Right lung (tissue), 5 donors: ENCODE data around the gene MBD2. TPM values are rescaled to one million over a fixed set of nuclear protein-coding genes. Genes with fewer than 3 reads are reported as not detected.
"Not testable (repeated sequence)": the region's sequence is repeated elsewhere in the genome, so short reads cannot be mapped to it uniquely, and the experiment has no call there.

Experiments
- DNase-seq, 2 donors: peaks; one replicate each; pipeline ENCODE4 v3.0.0-alpha.2; 2013
- polyA plus RNA-seq, 5 donors: library from polyadenylated mRNA; unstranded; fragments of 120-200 nt; gene quantifications; one replicate each; pipeline versions ENCODE4 v1.2.1 to v1.2.3, GENCODE V29; 2013; ENCODE audit warnings: inconsistent platforms in 1 of 5, low replicate concordance in 1 of 5; ENCODE audit not compliant: insufficient read length in 5 of 5, insufficient read depth in 1 of 5

The MBD2 gene
- polyA plus RNA-seq, 5 donors: 65.4 to 86.9 (median 74.2) TPM

DNA sequence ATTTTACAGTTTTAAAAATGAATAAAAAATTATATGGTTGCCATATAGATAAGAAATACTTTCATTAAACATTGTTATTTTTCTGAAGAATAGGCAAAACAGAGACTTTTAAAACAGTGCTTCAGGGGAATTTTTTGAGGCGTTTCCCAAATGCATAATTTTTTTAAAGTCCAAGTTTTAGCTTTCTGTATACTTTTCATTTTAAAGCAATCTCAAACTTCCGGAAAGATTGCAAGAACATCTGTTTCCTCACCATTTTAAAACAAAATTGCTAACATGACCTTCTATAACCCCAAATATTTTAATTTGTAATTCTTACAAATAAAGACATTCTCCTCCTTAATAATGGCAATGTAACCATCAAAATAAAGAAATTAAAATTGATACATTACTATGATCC is 15.1 kb upstream of the MBD2 start:
- no peak for DNase-seq

DNA sequence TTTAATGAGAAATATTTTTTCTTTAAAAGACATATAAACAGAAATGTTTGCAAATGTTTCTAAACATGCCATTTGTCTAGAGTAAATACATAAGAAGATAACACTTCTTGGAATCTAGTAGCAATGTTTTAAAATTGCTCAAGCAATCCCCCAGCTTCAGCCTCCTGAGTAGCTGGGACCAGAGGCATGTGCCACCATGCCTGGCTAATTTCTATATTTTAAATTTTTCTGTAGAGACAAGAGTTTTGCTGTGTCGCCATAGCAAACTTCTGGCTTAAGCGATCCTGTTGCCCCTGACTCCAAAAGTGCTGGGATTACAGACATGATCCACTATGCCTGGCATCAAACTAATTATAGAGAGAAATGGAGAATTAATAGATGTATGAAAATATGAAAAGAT is 14.6 kb upstream of the MBD2 start:
- DNase-seq: no peak

DNA sequence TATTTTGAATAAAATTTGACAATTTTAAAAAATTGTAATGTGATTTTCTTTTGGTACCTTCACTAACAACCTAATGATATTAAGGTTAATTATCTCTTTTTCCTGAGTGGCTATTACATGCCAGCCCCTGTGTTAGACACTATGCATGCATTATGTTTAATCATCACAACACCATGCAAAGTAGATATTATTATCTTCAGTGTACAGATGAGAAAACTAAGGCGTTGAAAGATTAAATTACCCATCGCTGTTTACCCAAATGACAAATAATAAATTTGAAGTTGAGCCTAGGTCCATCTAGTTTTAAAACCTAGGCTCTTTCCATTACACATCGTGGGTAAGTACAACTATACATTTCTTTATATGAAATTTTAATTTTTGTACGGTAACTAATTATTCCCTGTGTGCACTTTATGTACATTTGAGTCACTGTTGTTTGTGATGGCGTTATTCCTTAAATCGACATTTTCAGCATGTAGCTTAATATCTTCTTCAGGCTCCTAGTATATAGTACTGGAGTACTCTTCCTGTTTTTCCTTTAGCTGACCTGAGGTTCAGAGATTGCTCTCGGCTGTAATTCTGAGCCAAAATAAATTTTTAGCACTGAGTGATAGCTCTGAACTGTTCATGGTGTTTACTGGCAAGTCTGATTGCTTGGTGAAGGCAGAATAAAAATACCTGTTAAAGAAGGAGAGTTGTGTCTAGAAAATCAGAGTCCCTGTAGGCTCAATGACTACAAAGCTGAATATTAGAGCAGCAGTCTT is 13.9 kb upstream of the MBD2 start:
- DNase-seq: no peak

DNA sequence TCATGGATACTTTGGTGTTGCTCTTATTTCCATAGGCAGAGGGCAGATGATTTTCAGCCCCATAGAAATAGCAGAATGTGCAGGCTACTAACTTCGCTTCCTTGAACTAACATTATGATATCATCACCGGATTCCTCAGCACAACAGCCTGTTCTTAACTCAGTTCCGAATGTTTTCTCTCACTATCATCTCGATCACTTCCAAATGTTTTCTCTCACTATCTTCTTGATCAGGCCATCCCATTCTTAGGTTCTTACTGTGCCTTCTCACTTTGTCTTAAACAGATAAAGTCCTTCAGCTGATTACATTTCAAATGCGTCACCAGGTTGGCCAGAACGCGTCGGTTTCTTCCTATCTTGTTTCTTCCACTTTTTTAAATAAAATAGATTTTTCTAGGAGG is 11.4 kb upstream of the MBD2 start:
- no peak for DNase-seq

DNA sequence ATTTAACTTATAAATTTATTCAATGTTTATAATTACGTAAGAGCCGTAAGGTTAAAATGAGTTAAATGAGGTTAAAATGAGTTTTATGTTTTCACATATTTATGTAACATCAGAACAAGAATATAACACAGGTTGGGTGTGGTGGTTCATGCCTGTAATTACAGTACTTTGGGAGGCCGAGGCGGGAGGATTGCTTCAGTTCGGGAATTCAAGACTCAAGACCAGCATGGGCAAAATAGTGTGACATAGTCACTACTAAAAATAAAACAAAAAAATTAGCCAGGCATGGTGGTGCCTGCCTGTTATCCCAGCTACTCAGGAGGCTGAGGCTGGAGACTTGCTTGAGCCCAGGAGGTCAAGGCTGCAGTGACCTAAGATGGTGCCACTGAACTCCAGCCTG is 9.3 kb upstream of the MBD2 start:
- DNase-seq: no peak

DNA sequence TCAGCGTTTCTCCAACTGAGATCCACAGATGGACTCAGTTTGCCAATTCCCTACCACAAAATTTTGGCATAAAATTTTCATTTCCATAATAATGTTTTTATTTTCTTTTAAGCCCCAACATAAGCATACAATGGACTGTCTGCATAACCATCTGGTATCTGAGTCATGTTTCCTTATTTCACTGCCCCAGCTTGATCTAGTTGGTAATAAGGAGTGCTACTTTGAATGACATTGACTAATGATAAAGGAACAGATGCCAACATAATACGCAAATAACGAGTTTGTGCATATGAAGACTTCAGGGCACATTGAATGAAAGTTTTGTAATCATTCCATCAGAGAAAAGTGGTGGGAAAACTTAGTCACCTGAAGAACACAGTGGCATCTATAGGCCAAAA is 8.8 kb upstream of the MBD2 start:
- DNase-seq: no peak

DNA sequence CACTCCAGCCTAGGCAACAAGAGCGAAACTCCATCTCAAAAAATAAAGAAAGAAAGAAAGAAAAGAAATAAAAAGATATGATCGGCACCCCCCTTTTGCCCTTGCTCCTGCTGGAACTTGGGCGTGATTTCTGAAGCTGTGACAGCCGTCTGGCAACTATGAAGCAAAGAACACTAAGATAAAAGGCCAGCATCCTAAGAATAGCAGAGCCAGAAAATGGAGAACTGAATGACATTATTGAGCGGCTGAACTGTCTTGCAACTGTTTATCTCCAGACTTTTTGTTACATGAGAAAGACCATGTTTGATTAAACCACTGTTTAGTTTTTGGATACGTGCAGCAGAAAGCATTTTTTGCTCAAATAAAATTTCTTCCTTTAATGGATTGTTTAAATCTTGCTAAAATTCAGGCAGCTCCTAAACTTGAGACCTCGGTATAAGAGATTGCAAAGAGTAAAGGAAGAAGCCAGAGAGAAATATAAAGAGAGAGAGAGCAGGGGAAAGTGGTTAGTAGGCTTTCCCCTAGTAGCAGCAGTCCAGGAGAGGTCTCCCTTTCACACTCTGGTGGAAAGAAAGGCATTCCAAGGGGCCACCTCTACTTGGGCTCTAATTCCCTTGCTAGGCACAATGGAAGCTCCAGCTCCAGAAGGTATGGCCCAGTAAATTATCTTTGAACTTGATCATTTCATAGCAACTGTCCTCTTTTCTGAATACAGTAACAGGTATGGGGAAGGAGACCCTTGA is 8.2 kb upstream of the MBD2 start:
- DNase-seq: no peak

DNA sequence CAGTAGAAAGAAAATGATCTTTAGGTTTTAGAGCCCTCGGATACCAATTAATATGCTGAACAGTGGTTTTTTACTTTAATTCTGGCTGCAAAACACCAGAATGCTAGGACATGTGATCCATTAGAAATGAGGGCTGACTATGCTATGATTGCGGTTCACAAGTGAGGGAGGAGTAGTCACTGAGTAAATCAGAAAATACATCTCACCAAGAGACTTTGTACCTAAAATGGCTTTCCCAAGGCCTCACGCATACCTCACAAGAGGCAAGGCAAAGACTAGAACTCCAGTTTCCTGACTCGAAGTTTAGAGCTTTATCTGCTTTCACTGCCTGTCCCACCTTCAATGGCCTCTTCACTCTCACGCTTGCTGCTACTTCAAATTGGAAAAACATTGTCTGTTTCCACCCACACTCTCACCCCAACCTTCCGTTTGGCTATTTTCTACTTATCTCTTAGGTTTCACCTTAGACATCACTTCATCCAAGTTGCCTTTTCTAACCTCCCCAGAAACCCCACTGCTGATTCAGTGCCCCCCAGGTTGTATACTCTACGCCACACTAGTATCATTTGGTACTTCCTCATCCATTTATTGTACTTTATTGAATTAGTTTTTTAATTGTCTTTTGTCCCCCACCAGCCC is 5.1 kb upstream of the MBD2 start:
- no peak for DNase-seq

DNA sequence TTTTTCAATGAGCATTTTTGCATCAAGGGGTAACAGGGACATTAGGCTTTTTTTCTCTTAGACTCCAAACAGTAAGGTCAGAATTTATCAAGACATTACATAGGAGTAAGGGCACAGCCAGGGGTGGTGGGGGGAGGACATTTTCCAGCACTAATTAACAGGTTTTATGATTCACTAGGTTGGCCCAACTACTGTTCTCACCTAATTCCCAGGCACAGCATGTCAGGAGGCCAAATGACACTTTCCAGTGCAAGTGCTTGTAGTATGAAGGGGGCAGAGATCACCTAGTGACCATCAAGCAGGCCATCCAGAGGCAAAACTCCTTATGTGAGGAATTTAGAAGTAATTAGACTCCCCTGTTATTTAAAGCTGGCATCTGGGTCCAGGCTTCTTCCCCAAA is 3.9 kb upstream of the MBD2 start:
- no peak for DNase-seq

DNA sequence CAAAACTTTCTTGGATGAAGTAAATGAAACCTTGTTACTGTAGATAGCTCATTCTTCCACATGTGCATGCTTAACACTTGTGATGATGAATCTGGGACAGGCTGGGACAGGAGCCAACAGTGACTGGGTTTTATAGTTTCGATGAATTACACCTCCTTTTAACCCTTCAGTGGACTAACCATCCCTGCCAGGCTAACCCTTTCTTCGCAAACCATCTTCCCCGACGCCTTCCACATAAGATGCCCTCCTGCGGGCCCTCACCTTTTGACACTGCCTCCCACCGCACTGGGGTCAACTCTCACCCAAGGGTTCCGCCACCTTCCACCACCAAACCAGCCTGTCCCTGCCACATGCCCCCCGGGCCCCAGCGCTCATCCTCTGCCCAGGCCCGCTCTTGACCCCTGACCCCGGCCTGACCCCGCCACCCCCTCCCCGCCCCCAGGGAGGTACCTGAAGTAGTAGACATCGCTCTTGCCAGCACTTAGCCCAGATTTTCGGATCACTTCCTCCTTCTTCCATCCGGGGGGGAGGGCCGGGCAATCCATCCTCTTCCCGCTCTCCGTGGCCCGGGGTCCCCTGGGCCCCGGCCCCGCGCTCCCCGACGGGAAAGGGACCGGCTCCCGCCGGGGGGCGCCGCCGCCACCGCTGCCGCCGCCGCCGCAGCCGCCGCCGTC is 764 bp downstream of the MBD2 start:
- peak; percentile 51 to 54 for DNase-seq

DNA sequence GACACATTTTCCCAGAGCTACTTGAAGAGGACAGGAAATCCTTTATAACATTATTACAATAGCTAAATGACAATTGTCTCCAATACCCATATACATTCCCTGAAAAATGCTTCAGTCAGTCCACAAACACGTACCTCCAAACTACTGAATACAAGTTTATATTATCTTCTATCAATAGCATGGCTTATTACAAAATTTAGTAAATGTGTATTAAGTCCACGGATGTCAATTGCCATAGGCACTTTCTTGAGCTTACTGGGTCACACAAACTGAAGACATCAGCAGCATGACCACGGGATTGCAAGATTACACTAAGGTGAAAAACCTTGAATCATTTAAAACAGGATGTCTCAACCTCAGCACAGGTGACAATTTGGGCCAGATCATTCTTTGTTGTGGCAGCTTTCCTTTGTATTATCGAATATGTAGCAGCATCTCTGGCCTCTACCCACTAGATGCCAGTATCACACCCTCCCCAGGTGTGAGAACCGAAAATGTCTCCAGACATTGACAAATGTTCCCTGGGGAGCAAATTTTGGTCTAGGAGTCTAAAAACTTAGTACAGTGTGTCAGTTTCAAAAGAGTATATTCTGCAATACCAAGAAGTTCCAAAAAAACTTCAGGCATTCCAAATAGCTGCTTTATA is 1.4 kb downstream of the MBD2 start:
- DNase-seq: no peak

DNA sequence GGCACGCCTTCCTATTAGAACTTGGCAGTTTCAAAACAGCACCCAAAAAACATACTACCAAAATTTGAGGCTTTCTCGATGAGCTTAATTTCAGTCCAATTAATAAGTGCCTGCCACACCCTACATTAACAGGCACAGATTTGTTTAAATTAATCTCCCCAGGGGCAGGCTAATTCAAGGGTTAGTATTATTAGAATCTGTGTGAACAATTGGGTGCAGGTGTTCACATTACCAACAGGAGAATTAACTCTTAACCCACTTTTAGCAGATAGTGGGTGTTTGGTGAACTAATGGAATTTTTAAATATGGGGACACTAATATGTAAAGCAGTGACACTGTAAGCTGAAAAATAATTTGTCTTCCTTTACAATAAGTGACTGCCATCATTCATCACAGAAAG is 4.1 kb downstream of the MBD2 start:
- no peak for DNase-seq

DNA sequence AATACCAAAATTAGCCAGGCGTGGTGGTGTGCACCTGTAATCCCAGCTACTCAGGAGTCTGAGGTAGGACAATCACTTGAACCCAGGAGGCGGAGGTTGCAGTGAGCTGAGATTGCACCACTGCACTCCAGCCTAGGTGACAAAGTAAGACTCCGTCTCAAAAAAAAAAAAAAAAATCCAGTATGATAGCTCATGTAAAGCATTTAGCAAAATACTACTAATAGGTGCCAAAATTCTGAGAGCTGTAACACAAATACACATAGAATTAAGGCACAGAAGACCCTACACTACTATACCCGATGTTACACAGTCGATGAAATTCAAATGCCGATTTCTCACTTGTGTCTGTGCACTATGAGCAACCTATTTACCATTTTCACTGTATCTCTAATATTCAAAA is 5.7 kb downstream of the MBD2 start:
- not testable (repeated sequence) for DNase-seq

DNA sequence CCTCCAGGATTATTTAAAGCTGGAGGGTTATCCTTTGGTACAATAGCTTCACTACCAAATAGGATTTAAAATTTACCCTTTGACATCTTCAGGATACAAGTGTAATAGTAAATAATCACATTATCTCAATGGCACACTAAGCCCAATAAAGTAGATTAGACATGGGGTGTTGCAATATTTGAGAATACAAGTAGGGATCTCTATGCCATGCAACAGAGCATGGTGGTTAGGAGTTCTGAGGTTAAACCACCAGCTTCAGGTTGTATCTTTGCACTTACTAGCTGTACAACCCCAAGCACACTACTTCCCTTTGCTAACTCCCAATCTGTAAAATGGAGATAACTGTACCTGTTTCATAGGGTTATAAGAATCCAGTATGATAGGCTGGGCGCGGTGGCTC is 6.2 kb downstream of the MBD2 start:
- no peak for DNase-seq

DNA sequence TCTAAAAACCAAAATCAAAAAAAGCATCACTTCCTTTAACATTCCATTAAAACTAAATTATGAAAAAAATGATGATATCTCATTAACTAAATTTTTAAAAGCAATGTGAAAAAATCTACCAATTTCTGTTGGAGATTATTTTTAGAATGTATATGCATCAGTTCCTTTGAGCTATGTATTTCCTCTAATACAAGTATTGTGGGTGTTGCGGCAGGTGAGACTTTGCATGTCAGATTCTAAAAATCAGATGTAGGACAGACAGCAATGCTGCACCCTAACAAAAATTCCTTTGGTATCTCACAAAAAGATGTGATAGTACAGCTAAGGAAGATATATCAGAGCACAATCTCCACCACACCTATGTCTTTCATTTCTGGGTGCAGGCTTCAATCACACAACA is 6.8 kb downstream of the MBD2 start:
- no peak for DNase-seq

DNA sequence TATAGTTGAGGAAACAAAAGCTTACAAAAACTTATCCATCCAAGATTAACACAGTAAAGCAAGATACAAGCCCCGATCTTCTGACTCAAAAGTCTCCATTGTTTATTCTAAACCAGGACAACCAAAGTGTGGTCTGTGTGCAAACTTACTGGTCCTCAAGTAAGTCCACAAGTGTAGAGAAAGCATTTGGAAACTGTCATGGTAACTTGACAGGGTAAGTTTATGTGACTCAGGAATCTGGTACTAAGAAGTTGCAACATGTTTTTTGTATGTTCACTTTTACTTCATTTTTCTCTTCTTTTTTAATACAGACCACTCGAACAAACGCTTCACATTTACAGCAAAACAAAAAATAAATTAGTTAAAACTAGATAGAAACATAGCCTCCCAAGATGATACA is 9.4 kb downstream of the MBD2 start:
- DNase-seq: no peak

DNA sequence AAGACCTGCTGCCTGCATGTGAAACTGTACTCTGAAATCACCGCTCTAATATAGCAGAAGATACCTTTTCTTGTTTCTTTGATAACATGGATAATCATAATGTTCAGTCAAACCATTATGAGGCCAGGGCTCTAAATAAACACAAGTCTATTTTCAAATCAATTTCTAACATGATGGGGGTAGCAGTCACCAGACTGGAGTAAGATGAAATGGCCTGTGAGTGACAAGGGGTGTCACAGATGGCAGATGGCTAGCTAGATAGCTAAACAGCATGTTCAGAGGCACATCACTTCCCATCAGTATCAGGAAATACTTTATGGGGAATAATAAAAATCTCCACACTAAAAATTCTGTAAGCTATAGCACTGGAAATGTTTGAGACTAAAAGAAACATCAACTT is 14.0 kb downstream of the MBD2 start:
- no peak for DNase-seq

DNA sequence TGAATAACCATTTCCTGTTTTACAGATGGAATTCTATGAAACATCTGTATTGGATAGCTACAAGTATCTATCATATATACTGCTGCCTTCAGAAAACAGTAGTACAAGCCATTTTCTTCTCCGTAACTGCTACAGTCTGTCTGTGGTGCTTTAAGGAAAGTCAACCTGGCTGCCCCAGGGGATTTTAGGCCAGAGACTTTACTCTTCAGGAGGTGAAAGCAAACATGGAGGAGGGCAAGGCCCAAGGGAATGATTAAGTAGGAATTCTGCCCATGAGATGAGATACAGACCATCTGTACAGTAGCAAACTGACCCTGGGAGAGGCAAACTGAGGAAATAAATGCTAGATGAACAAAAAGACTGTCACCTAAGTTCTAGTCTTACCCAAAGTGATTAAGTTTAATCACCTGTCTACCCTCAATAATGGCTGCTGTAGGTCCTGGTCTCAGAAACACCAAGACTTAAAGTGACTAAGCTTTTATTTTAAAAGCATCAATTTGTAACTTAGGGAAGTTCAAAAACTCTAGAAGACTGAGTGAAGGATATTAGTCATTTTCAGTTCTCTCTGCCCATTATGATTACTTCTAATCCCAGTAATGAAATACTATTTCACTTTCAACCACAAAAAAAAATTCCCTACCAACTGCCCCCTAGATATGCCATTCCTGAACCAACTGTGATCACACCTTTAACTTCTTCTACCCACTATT is 14.8 kb downstream of the MBD2 start:
- DNase-seq: no peak

DNA sequence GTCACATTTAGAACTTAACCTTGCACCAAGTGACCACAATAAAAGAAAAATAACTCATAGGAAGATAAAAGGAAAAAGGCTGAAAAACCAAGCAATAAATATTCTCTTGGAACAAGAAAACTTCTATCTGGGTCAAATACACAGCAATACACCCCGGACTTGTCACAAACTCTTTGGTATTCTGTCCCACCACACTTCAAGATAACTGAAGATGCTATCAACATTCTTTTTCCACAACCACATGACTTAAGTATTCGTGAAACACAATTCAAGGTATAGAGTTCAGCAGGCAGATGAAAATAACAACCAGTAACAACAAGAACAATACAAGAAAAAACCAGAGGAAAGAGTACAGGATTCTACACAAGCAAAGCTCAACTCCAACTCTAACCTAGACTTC is 18.0 kb downstream of the MBD2 start:
- DNase-seq: no peak

DNA sequence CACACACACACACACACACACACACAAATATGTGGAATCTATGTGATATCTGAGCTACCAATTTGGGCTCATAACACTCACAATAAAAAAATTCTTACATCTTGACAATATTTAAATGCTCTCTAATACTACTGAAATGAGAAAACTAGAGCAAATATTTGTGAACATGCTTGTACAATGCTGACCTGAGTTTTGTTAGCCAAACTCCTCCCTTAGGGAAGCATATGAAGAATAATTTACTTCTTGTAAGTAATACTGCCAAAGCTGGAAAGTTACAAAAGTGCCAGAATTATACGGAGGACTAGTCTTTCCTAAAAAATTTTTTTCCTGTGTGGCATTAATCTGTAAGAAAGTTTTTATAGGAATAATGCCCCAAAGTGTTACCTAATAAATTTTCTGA is 18.5 kb downstream of the MBD2 start:
- DNase-seq: peak; percentile 13 to 26

DNA sequence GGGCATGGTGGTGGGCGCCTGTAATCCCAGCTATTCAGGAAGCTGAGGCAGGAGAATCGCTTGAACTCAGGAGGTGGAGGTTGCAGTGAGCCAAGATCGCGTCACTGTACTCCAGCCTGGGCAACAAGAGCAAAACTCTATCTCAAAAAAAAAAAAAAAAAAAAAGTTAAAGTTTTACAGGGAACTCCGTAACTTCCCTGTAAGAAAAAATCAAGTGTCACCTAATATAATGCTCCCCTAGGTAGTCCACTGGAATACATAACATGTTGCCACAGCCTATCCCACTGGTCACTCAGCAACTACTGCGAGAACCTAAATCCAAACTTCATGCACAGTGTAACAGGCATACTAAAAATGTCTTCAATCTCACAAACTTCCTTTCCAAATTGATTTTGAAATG is 19.0 kb downstream of the MBD2 start:
- peak in 1 of 2 donors; percentile 9 for DNase-seq
